HepG2 (cell line): ENCODE results near the gene SLC2A14. TPM values are rescaled to one million over a fixed set of nuclear protein-coding genes. Genes with fewer than 3 reads are reported as not detected.

ENCODE experiments used
- ATRX ChIP-seq: sonication (generic); formaldehyde crosslinking; IDR thresholded peaks from 2 replicates; pipeline ENCODE4 v1.4.0; 2020; ENCODE audit warnings: missing genetic modification reagents, borderline replicate concordance
- CREB1 ChIP-seq, 2 experiments: fragments of 450-650 bp in 1 of 2; IDR thresholded peaks; 2 replicates each; pipeline ENCODE4 v1.6.1; 2016 to 2017; ENCODE audit warnings: control low read depth in 1 of 2, mild to moderate bottlenecking in 1 of 2, missing compliant biosample characterization in 1 of 2, missing genetic modification characterization in 1 of 2
- GATAD2A ChIP-seq: IDR thresholded peaks from 2 replicates; pipeline ENCODE4 v1.6.1; 2016
- SUZ12 ChIP-seq: fragments of 150-350 bp; IDR thresholded peaks from 2 replicates; pipeline ENCODE4 v1.6.1; 2014; ENCODE audit warnings: low read depth, low read length
- ZBTB3 ChIP-seq: sonication (generic); formaldehyde crosslinking; IDR thresholded peaks from 2 replicates; pipeline ENCODE4 v1.4.0; 2020; ENCODE audit warnings: low read depth, mild to moderate bottlenecking, moderate library complexity, missing genetic modification reagents, borderline replicate concordance
- polyA plus RNA-seq, 8 experiments: library from polyadenylated mRNA; depleted of rRNA in 3 of 8; stranded (reverse) in 7 of 8; unstranded in 1 of 8; fragments of >200 nt; fragmentation: Illumina TruSeq in 4 of 8; extraction: Trizol in 4 of 8; gene quantifications; 2 replicates each; pipeline versions ENCODE4 v1.2.1 to v1.2.3, GENCODE V29; 2011 to 2016; ENCODE audit warnings: low read depth in 4 of 8, missing spikeins in 1 of 8, mixed read lengths in 1 of 8; ENCODE audit not compliant: insufficient read depth in 1 of 8
- total RNA-seq, 5 experiments: library from RNA; depleted of rRNA; stranded (reverse); fragments of >200 nt; fragmentation: Illumina TruSeq; extraction: Trizol; gene quantifications; 2 replicates each; pipeline ENCODE4 v1.2.3, GENCODE V29; 2016; ENCODE audit warnings: low read depth in 1 of 5
- TF ChIP-seq, protein P1 (sequence below): sonication (generic); formaldehyde crosslinking; IDR thresholded peaks from 2 replicates; pipeline ENCODE4 v1.5.0; 2020; ENCODE audit warnings: mild to moderate bottlenecking, missing genetic modification reagents, borderline replicate concordance
- TF ChIP-seq, protein P2 (sequence below): sonication (generic); formaldehyde crosslinking; IDR thresholded peaks from 2 replicates; pipeline ENCODE4 v1.4.0; 2020; ENCODE audit warnings: missing genetic modification reagents, mild to moderate bottlenecking, borderline replicate concordance
- TF ChIP-seq, protein P3 (sequence below): IDR thresholded peaks from 2 replicates; pipeline ENCODE4 v1.6.1; 2012; ENCODE audit warnings: low read length, improper control_type of control experiment
- TF ChIP-seq, protein P4 (sequence below): sonication (generic); formaldehyde crosslinking; IDR thresholded peaks from 2 replicates; pipeline ENCODE4 v1.4.0; 2020; ENCODE audit warnings: missing genetic modification reagents
- TF ChIP-seq, protein P5 (sequence below): IDR thresholded peaks from 2 replicates; pipeline ENCODE4 v1.6.1; 2016; ENCODE audit warnings: mild to moderate bottlenecking
- TF ChIP-seq, protein P6 (sequence below): IDR thresholded peaks from 2 replicates; pipeline ENCODE4 v1.6.1; 2016; ENCODE audit warnings: control low read depth

SLC2A14 gene
- total and polyA plus RNA-seq, 2 of the 13 experiments (the other 11 are each of a cell fraction or from before 2014, with no cell fraction given) = 7.7 to 39.0 TPM

DNA sequence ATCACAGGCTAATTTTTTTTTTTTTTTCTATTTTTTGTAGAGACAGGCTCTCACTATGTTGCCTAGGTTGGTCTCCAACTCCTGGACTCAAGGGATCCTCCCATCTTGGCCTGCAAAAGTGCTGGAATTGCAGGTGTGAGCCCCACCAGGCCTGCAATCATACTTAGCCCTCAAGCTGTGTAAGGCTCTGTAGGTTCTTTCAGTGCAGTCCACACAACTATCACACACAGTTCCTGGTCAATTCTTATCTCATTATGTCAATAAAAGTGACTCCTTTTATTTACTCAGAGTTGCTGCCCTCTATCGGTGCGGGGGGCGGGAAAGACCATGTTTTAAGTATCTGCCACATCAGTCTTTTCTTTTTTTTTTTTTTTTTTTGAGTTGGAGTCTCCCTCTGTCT, 34.3 kb upstream of the SLC2A14 start (continued):
- TF ChIP-seq, protein P1, sequence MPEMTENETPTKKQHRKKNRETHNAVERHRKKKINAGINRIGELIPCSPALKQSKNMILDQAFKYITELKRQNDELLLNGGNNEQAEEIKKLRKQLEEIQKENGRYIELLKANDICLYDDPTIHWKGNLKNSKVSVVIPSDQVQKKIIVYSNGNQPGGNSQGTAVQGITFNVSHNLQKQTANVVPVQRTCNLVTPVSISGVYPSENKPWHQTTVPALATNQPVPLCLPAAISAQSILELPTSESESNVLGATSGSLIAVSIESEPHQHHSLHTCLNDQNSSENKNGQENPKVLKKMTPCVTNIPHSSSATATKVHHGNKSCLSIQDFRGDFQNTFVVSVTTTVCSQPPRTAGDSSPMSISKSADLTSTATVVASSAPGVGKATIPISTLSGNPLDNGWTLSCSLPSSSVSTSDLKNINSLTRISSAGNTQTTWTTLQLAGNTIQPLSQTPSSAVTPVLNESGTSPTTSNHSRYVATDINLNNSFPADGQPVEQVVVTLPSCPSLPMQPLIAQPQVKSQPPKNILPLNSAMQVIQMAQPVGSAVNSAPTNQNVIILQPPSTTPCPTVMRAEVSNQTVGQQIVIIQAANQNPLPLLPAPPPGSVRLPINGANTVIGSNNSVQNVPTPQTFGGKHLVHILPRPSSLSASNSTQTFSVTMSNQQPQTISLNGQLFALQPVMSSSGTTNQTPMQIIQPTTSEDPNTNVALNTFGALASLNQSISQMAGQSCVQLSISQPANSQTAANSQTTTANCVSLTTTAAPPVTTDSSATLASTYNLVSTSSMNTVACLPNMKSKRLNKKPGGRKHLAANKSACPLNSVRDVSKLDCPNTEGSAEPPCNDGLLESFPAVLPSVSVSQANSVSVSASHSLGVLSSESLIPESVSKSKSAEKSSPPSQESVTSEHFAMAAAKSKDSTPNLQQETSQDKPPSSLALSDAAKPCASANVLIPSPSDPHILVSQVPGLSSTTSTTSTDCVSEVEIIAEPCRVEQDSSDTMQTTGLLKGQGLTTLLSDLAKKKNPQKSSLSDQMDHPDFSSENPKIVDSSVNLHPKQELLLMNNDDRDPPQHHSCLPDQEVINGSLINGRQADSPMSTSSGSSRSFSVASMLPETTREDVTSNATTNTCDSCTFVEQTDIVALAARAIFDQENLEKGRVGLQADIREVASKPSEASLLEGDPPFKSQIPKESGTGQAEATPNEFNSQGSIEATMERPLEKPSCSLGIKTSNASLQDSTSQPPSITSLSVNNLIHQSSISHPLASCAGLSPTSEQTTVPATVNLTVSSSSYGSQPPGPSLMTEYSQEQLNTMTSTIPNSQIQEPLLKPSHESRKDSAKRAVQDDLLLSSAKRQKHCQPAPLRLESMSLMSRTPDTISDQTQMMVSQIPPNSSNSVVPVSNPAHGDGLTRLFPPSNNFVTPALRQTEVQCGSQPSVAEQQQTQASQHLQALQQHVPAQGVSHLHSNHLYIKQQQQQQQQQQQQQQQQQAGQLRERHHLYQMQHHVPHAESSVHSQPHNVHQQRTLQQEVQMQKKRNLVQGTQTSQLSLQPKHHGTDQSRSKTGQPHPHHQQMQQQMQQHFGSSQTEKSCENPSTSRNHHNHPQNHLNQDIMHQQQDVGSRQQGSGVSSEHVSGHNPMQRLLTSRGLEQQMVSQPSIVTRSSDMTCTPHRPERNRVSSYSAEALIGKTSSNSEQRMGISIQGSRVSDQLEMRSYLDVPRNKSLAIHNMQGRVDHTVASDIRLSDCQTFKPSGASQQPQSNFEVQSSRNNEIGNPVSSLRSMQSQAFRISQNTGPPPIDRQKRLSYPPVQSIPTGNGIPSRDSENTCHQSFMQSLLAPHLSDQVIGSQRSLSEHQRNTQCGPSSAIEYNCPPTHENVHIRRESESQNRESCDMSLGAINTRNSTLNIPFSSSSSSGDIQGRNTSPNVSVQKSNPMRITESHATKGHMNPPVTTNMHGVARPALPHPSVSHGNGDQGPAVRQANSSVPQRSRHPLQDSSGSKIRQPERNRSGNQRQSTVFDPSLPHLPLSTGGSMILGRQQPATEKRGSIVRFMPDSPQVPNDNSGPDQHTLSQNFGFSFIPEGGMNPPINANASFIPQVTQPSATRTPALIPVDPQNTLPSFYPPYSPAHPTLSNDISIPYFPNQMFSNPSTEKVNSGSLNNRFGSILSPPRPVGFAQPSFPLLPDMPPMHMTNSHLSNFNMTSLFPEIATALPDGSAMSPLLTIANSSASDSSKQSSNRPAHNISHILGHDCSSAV (CRISPR knock-in tag) = no peak
- TF ChIP-seq, protein P2, sequence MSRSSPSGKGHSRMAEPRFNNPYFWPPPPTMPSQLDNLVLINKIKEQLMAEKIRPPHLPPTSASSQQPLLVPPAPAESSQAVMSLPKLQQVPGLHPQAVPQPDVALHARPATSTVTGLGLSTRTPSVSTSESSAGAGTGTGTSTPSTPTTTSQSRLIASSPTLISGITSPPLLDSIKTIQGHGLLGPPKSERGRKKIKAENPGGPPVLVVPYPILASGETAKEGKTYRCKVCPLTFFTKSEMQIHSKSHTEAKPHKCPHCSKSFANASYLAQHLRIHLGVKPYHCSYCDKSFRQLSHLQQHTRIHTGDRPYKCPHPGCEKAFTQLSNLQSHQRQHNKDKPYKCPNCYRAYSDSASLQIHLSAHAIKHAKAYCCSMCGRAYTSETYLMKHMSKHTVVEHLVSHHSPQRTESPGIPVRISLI (CRISPR knock-in tag) = peak; percentile 94; the same call in 1 of the 2 replicates
- TF ChIP-seq CREB1 (IDR thresholded peaks at IDR 0.05) (peak; percentile 52; the same call in 1 of the 2 replicates), CREB1 (CRISPR knock-in tag; IDR thresholded peaks at IDR 0.05) (peak; percentile 70), ATRX (CRISPR knock-in tag) (no peak), GATAD2A (CRISPR knock-in tag) (peak; percentile 93), SUZ12 (no peak), ZBTB3 (no peak)
- TF ChIP-seq, protein P3, sequence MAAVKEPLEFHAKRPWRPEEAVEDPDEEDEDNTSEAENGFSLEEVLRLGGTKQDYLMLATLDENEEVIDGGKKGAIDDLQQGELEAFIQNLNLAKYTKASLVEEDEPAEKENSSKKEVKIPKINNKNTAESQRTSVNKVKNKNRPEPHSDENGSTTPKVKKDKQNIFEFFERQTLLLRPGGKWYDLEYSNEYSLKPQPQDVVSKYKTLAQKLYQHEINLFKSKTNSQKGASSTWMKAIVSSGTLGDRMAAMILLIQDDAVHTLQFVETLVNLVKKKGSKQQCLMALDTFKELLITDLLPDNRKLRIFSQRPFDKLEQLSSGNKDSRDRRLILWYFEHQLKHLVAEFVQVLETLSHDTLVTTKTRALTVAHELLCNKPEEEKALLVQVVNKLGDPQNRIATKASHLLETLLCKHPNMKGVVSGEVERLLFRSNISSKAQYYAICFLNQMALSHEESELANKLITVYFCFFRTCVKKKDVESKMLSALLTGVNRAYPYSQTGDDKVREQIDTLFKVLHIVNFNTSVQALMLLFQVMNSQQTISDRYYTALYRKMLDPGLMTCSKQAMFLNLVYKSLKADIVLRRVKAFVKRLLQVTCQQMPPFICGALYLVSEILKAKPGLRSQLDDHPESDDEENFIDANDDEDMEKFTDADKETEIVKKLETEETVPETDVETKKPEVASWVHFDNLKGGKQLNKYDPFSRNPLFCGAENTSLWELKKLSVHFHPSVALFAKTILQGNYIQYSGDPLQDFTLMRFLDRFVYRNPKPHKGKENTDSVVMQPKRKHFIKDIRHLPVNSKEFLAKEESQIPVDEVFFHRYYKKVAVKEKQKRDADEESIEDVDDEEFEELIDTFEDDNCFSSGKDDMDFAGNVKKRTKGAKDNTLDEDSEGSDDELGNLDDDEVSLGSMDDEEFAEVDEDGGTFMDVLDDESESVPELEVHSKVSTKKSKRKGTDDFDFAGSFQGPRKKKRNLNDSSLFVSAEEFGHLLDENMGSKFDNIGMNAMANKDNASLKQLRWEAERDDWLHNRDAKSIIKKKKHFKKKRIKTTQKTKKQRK = no peak
- TF ChIP-seq, protein P4, sequence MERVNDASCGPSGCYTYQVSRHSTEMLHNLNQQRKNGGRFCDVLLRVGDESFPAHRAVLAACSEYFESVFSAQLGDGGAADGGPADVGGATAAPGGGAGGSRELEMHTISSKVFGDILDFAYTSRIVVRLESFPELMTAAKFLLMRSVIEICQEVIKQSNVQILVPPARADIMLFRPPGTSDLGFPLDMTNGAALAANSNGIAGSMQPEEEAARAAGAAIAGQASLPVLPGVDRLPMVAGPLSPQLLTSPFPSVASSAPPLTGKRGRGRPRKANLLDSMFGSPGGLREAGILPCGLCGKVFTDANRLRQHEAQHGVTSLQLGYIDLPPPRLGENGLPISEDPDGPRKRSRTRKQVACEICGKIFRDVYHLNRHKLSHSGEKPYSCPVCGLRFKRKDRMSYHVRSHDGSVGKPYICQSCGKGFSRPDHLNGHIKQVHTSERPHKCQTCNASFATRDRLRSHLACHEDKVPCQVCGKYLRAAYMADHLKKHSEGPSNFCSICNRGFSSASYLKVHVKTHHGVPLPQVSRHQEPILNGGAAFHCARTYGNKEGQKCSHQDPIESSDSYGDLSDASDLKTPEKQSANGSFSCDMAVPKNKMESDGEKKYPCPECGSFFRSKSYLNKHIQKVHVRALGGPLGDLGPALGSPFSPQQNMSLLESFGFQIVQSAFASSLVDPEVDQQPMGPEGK (CRISPR knock-in tag) = peak; percentile 77
- TF ChIP-seq, protein P5, sequence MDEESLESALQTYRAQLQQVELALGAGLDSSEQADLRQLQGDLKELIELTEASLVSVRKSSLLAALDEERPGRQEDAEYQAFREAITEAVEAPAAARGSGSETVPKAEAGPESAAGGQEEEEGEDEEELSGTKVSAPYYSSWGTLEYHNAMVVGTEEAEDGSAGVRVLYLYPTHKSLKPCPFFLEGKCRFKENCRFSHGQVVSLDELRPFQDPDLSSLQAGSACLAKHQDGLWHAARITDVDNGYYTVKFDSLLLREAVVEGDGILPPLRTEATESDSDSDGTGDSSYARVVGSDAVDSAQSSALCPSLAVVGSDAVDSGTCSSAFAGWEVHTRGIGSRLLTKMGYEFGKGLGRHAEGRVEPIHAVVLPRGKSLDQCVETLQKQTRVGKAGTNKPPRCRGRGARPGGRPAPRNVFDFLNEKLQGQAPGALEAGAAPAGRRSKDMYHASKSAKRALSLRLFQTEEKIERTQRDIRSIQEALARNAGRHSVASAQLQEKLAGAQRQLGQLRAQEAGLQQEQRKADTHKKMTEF (CRISPR knock-in tag) = peak; percentile 74; the same call in 1 of the 2 replicates
- TF ChIP-seq, protein P6, sequence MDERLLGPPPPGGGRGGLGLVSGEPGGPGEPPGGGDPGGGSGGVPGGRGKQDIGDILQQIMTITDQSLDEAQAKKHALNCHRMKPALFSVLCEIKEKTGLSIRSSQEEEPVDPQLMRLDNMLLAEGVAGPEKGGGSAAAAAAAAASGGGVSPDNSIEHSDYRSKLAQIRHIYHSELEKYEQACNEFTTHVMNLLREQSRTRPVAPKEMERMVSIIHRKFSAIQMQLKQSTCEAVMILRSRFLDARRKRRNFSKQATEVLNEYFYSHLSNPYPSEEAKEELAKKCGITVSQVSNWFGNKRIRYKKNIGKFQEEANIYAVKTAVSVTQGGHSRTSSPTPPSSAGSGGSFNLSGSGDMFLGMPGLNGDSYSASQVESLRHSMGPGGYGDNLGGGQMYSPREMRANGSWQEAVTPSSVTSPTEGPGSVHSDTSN (CRISPR knock-in tag) = no peak
